WTC11 (cell line): ENCODE results near the gene PRR18.
"Not testable (repeated sequence)": the region's sequence is repeated elsewhere in the genome, so short reads cannot be mapped to it uniquely, and the experiment has no call there.

Source experiments
- CTCF ChIP-seq: fragments of 200-600 bp; IDR thresholded peaks from 2 replicates; pipeline ENCODE4 v1.8.0; 2022; ENCODE audit warnings: antibody characterized with exemption
- ZNF138 ChIP-seq: sonication (generic); formaldehyde crosslinking; conservative IDR thresholded peaks from 2 replicates; pipeline ENCODE4 v1.8.1; 2022; ENCODE audit warnings: mild to moderate bottlenecking, moderate library complexity, missing genetic modification reagents
- ZNF281 ChIP-seq: sonication (generic); formaldehyde crosslinking; IDR thresholded peaks from 2 replicates; pipeline ENCODE4 v1.8.0; 2023; ENCODE audit warnings: mild to moderate bottlenecking, missing genetic modification reagents
- ZSCAN18 ChIP-seq: fragments of 250-450 bp; sonication (Bioruptor Pico); IDR thresholded peaks from 2 replicates; pipeline ENCODE4 v2.1.2; 2022; ENCODE audit warnings: mild to moderate bottlenecking, moderate library complexity

GRCh38 chr6:166345672-166346071, 37.5 kb upstream of the PRR18 start:
- TF ChIP-seq CTCF; ZSCAN18 (CRISPR knock-in tag); ZNF138 (CRISPR knock-in tag); ZNF281 (CRISPR knock-in tag): not testable (repeated sequence)
